ENCODE measurements around the gene ACAN. TPM values are rescaled to one million over a fixed set of nuclear protein-coding genes. Genes with fewer than 3 reads are reported as not detected.

Gene ACAN
- total RNA-seq, 2 donors from 2014 or later: 1.6 TPM; not detected in 1

DNA sequence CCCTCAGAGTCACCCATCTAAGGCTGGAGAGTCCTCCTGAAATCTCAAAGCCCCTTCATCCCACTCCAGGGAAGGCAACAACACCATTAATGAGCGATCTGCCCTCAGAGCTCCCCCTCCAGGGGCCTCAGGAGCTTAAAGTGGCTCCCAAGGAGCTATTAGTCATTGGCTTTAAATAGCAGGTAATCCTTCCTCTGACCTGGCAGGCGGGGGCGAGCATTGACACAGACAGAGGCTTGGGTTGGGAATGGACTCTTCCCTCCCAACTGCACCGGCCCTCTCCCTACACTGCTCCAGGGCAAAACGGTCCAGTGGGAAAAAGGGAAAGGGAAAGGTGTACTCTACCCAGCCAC lies 108.5 kb downstream of the ACAN start:
- no peak overlapping the region for H3K4me3 ChIP-seq
- H3K9me3 ChIP-seq: no peaks in the 10 kb centered on the region
- ATAC-seq (no peak), DNase-seq (no peak)
- no peak overlapping the region for H3K27ac ChIP-seq
- WGBS, 2 donors: 67 to 72% methylated on average over 5 of the region's 5 CpGs
- no peaks in the 10 kb centered on the region for H3K27me3 ChIP-seq
- TF ChIP-seq, protein P1, sequence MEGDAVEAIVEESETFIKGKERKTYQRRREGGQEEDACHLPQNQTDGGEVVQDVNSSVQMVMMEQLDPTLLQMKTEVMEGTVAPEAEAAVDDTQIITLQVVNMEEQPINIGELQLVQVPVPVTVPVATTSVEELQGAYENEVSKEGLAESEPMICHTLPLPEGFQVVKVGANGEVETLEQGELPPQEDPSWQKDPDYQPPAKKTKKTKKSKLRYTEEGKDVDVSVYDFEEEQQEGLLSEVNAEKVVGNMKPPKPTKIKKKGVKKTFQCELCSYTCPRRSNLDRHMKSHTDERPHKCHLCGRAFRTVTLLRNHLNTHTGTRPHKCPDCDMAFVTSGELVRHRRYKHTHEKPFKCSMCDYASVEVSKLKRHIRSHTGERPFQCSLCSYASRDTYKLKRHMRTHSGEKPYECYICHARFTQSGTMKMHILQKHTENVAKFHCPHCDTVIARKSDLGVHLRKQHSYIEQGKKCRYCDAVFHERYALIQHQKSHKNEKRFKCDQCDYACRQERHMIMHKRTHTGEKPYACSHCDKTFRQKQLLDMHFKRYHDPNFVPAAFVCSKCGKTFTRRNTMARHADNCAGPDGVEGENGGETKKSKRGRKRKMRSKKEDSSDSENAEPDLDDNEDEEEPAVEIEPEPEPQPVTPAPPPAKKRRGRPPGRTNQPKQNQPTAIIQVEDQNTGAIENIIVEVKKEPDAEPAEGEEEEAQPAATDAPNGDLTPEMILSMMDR (IDR thresholded peaks at IDR 0.05): no peak
- no peak for TF ChIP-seq POLR2A (IDR thresholded peaks at IDR 0.05)
- no peaks in the 10 kb centered on the region for H3K36me3 ChIP-seq (replicated peaks in 1 of 2; ENCODE audit: insufficient read depth in 1 of 2, low read depth in 2 of 2)
- intact Hi-C loops (cut with DNase I): no loop called here
- H3K4me1 ChIP-seq: peaks cover 15% of the 10 kb centered on the region

DNA sequence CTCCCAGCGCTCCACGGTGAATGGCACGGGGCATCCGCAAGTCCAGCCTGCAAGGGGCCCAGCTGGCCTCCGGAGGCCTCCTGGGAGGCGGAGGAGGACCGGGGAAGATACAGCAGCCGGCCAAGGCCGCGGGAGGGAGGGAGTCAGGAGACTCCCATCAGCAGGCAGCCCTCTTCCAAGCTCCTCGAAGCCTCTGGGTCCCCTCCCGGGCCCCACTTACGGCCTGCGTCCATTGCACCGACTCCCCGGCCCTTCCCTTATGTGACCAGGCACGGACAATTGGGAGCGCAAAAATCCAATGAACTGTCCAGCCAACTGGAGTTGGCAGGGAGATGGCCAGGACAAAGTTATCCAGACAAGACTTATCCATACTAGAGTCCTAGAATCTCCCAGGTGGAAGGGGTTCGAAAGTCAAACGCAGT lies 109.3 kb downstream of the ACAN start:
- no peak for TF ChIP-seq POLR2A (IDR thresholded peaks at IDR 0.05)
- TF ChIP-seq, protein P1 (IDR thresholded peaks at IDR 0.05): no peak
- Histone ChIP-seq H3K4me3 (peak overlapping the region in 1 of 2 donors; percentile 40), H3K4me1 (peaks cover 15% of the 10 kb centered on the region), H3K27me3 (no peaks in the 10 kb centered on the region), H3K27ac (peak overlapping the region in 2 of 4 donors; percentile 9 to 27), H3K36me3 (replicated peaks in 1 of 2; ENCODE audit: insufficient read depth in 1 of 2, low read depth in 2 of 2) (no peaks in the 10 kb centered on the region), H3K9me3 (no peaks in the 10 kb centered on the region)
- intact Hi-C loops (cut with DNase I): no loop called here
- no peak for ATAC-seq
- 14% methylated on average over 20 of the region's 20 CpGs; no CpG with 5 or more reads in 1 of the 2 donors for WGBS, 2 donors
- no peak for DNase-seq

DNA sequence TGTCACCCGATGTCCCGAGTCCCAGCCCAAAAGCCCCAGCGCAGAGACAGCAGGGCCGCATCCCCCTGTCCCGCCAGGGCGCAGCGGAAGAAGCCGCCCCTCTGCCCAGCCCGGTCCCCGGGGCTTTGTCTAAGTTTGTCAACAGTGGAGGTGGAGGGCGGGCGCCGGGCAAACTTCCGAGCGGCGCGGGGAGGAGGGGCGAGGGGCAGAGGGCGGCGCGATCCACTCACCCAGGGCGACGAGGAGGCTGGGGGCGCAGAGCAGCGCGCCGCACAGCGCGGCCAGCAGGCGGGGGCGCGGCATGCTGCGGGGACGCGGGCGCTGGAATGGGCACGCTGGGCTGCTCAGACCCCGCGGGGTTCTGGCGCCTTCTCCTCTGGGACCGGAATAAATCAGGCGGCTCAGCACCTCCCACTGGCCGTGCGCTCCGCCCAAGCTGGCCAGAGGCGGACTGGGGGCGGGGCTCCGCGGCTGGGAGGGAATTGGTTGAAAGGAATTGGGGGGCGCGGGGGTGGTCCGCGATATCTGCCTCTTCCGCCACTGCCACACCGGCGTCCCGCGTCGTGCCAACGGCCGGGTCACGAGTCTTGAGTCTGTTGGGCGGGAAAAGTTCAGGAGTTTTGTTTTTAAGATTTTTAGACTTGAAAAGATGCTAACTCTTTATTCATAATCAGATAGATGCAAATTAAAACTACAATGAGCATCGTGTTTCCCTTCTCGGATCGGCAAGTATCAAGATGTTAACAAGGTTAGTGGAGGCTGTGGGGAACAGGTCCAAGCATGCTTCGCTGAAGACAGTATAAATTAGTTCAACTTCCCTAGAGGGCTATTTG lies 110.0 kb downstream of the ACAN start, which contains the start of gene MFGE8:
MFGE8 (minus strand) TSS at position 363 of the 833 bp plus-strand sequence; CDS start at position 303, 60 bp downstream.
- 1% methylated on average over 25 to 65 of the region's 67 CpGs for WGBS, 2 donors
- ATAC-seq (peak; percentile 72), DNase-seq (peak; percentile 48 to 67 (median 54))
- peak within 1 kb of the TSS in 1 of 2 donors; percentile 40 for H3K4me3 ChIP-seq
- no peaks in the 10 kb centered on the region for H3K36me3 ChIP-seq (replicated peaks in 1 of 2; ENCODE audit: insufficient read depth in 1 of 2, low read depth in 2 of 2)
- no peaks in the 10 kb centered on the region for H3K27me3 ChIP-seq
- peak within 1 kb of the TSS in 2 of 4 donors; percentile 9 to 27 for H3K27ac ChIP-seq
- TF ChIP-seq, protein P1 (IDR thresholded peaks at IDR 0.05): no peak
- peak in 2 of 3 donors; percentile 17 to 45 for TF ChIP-seq POLR2A (IDR thresholded peaks at IDR 0.05)
- intact Hi-C loops (cut with DNase I): no loop called here
- H3K9me3 ChIP-seq: no peaks in the 10 kb centered on the region
- peaks cover 15% of the 10 kb centered on the region for H3K4me1 ChIP-seq

DNA sequence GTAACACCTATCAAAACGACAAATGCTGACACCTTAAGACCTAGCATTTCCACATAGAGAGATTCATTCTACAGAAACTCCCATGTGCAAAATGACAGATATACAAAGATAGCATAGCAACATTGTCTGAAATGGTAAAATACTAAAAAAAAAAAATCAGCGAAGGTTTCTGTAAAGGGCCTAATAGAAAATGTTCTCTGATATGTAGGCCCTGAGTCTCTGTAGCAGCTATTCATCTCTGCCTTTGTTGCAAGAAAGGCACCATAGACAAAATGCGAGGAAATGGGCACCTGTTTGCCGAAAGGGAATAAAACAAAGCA lies 110.6 kb downstream of the ACAN start:
- 53 to 65% methylated on average over 4 of the region's 4 CpGs for WGBS, 2 donors
- H3K4me3 ChIP-seq: no peak overlapping the region

DNA sequence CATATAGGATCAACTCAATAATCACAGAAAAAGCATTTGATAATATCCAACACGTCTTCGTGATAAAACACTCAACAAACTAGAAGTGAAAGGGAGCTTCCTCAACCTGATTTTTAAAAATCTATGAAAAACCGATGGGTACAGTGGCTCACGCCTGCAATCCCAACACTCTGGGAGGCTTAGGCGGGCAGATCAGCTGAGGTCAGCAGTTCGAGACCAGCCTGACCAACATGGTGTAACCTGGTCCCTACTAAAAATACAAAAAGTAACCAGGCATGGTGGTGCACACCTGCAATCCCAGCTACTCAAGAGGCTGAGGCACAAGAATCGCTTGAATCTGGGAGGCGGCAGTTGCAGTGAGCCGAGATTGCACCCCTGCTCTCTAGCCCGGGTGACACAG lies 112.1 kb downstream of the ACAN start:
- H3K27ac ChIP-seq: no peak overlapping the region
- ATAC-seq (no peak), DNase-seq (no peak)
- H3K9me3 ChIP-seq: no peaks in the 10 kb centered on the region
- no peak overlapping the region for H3K4me3 ChIP-seq
- no peaks in the 10 kb centered on the region for H3K27me3 ChIP-seq
- H3K4me1 ChIP-seq: peaks cover 15% of the 10 kb centered on the region
- no peaks in the 10 kb centered on the region for H3K36me3 ChIP-seq (replicated peaks in 1 of 2; ENCODE audit: insufficient read depth in 1 of 2, low read depth in 2 of 2)
- WGBS, 2 donors: 79% methylated on average over 10 of the region's 10 CpGs
- no peak for TF ChIP-seq POLR2A (IDR thresholded peaks at IDR 0.05)
- TF ChIP-seq, protein P1 (IDR thresholded peaks at IDR 0.05): no peak
- intact Hi-C loops (cut with DNase I): no loop called here

More for the DNA sequence above, 110.6 kb downstream of the ACAN start:
- H3K4me1 ChIP-seq: peaks cover 15% of the 10 kb centered on the region
- ATAC-seq (no peak), DNase-seq (no peak)
- no peaks in the 10 kb centered on the region for H3K27me3 ChIP-seq
- intact Hi-C loops (cut with DNase I): no loop called here
- H3K9me3 ChIP-seq: no peaks in the 10 kb centered on the region
- H3K27ac ChIP-seq: no peak overlapping the region
- no peak for TF ChIP-seq POLR2A (IDR thresholded peaks at IDR 0.05)
- no peaks in the 10 kb centered on the region for H3K36me3 ChIP-seq (replicated peaks in 1 of 2; ENCODE audit: insufficient read depth in 1 of 2, low read depth in 2 of 2)
